HepG2 (cell line): ENCODE measurements around the gene NEIL3. TPM values are rescaled to one million over a fixed set of nuclear protein-coding genes. Genes with fewer than 3 reads are reported as not detected.

Experiments used
- ATAC-seq: fragments of 200-7000 bp; cut with Tn5 transposase; 3 replicates; pipeline ENCODE4 v1.9.1; 2020; ENCODE audit warnings: mild to moderate bottlenecking, moderate library complexity
- BruUV-seq: library from RNA; stranded (reverse); fragments of 400-500 nt; replicated peaks from 2 replicates; lab custom pipeline; 2021; lab: Mats Ljungman, UMichigan
- CTCF ChIA-PET: fragments of 300-600 bp; formaldehyde crosslinking; extraction: SDS; loops from one replicate; lab custom pipeline; 2021; ENCODE audit warnings: low total read pairs, inconsistent platforms, low intra/inter-chr PET ratio; lab: Yijun Ruan, JAX
- POLR2A ChIA-PET: fragments of 350-600 bp; sonication (Branson Sonifier 250); formaldehyde crosslinking; loops from one replicate; lab custom pipeline; 2020; ENCODE audit warnings: antibody characterized with exemption, inconsistent platforms; lab: Yijun Ruan, JAX
- DNase-seq: peaks from one replicate; pipeline ENCODE4 v3.0.0-alpha.2; 2015; ENCODE audit warnings: low spot score
- FAIRE-seq: peaks from 3 replicates; lab custom pipeline; 2011; peaks lifted over from hg19 to GRCh38; lab: Jason Lieb, UNC
- H2AFZ ChIP-seq: one replicate; pipeline ENCODE4 v1.6.1; 2011; ENCODE audit warnings: low read length, inconsistent platforms
- H3K27ac ChIP-seq: fragments of 300-600 bp; 3 replicates; pipeline ENCODE4 v1.8.0; 2011; ENCODE audit warnings: mixed run types, mild to moderate bottlenecking, mixed read lengths, low read length, inconsistent platforms; ENCODE audit not compliant: insufficient read depth; ENCODE audit errors: extremely low read length
- H3K27me3 ChIP-seq, 2 experiments: fragments of 200-600 bp in 1 of 2; 2 replicates in 1 of 2; 3 replicates in 1 of 2; pipeline versions ENCODE4 v1.6.0 to v1.8.0; 2011; ENCODE audit warnings: low read length in 2 of 2, mild to moderate bottlenecking in 2 of 2, moderate library complexity in 2 of 2, inconsistent platforms in 1 of 2; ENCODE audit not compliant: insufficient read depth in 2 of 2, control insufficient read depth in 1 of 2
- H3K36me3 ChIP-seq, 2 experiments: fragments of 200-600 bp in 1 of 2; replicated peaks in 1 of 2; 2 replicates in 1 of 2; 3 replicates in 1 of 2; pipeline versions ENCODE4 v1.5.1 to v1.8.0; 2011; ENCODE audit warnings: low read length in 2 of 2, inconsistent platforms in 1 of 2; ENCODE audit not compliant: insufficient read depth in 2 of 2, control insufficient read depth in 1 of 2
- H3K4me1 ChIP-seq: 2 replicates; pipeline ENCODE4 v1.5.1; 2012; ENCODE audit warnings: low read length, inconsistent platforms; ENCODE audit not compliant: insufficient read depth
- H3K4me2 ChIP-seq: 2 replicates; pipeline ENCODE4 v1.6.0; 2011; ENCODE audit warnings: low read depth, low read length, inconsistent platforms
- H3K4me3 ChIP-seq, 3 experiments: fragments of 200-600 bp in 1 of 3; sonication (generic), shearing (Covaris generic) in 1 of 3; replicated peaks in 1 of 3; 2 replicates each; pipeline ENCODE4 v1.5.1; 2011 to 2016; ENCODE audit warnings: low read length in 3 of 3, inconsistent platforms in 2 of 3, low read depth in 2 of 3, mild to moderate bottlenecking in 2 of 3, control low read depth in 1 of 3, mixed read lengths in 1 of 3; ENCODE audit not compliant: insufficient read depth in 1 of 3
- H3K79me2 ChIP-seq: one replicate; pipeline ENCODE4 v1.6.1; 2011; ENCODE audit warnings: low read length, inconsistent platforms; ENCODE audit not compliant: insufficient read depth
- H3K9ac ChIP-seq: 2 replicates; pipeline ENCODE4 v1.6.0; 2011; ENCODE audit warnings: mild to moderate bottlenecking, low read depth, low read length, inconsistent platforms; ENCODE audit not compliant: insufficient read depth
- H3K9me3 ChIP-seq: 2 replicates; pipeline ENCODE4 v1.5.1; 2012; ENCODE audit warnings: mild to moderate bottlenecking, low read length
- H4K20me1 ChIP-seq: 2 replicates; pipeline ENCODE4 v1.6.0; 2011; ENCODE audit warnings: inconsistent platforms, mild to moderate bottlenecking, low read length, moderate library complexity; ENCODE audit not compliant: insufficient read depth
- ADNP ChIP-seq: sonication (generic); formaldehyde crosslinking; IDR thresholded peaks from 2 replicates; pipeline ENCODE4 v1.4.0; 2020; ENCODE audit warnings: missing genetic modification reagents
- CEBPB ChIP-seq: IDR thresholded peaks from 2 replicates; pipeline ENCODE4 v1.6.1; 2011; ENCODE audit warnings: low read depth, low read length, improper control_type of control experiment, borderline replicate concordance
- CEBPG ChIP-seq: IDR thresholded peaks from 2 replicates; pipeline ENCODE4 v1.6.1; 2016
- CREB1 ChIP-seq, 2 experiments: fragments of 450-650 bp in 1 of 2; IDR thresholded peaks; 2 replicates each; pipeline ENCODE4 v1.6.1; 2016 to 2017; ENCODE audit warnings: control low read depth in 1 of 2, mild to moderate bottlenecking in 1 of 2, missing compliant biosample characterization in 1 of 2, missing genetic modification characterization in 1 of 2
- KMT2B ChIP-seq: IDR thresholded peaks from 2 replicates; pipeline ENCODE4 v1.6.1; 2016; ENCODE audit warnings: missing genetic modification reagents, missing compliant biosample characterization
- NCOA1 ChIP-seq: sonication (generic); formaldehyde crosslinking; IDR thresholded peaks from 2 replicates; pipeline ENCODE4 v1.9.0; 2021; ENCODE audit warnings: missing genetic modification reagents
- POLR2A ChIP-seq, 2 experiments: IDR thresholded peaks; 2 replicates each; pipeline ENCODE4 v1.6.1; 2011; ENCODE audit warnings: low read depth in 2 of 2, low read length in 2 of 2, mild to moderate bottlenecking in 1 of 2, moderate library complexity in 1 of 2; ENCODE audit not compliant: insufficient read depth in 1 of 2
- SALL1 ChIP-seq: sonication (generic); formaldehyde crosslinking; IDR thresholded peaks from 2 replicates; pipeline ENCODE4 v1.8.0; 2022; ENCODE audit warnings: mild to moderate bottlenecking, missing genetic modification reagents
- TOE1 ChIP-seq: sonication (generic); formaldehyde crosslinking; IDR thresholded peaks from 2 replicates; pipeline ENCODE4 v1.4.0; 2020; ENCODE audit warnings: mild to moderate bottlenecking, missing genetic modification reagents
- WGBS: methylation state at CpG from one replicate; pipeline ENCODE4 v1.1.6; 2017; ENCODE audit warnings: low lambda C conversion rate; 5-methylcytosine and 5-hydroxymethylcytosine counted together
- in situ Hi-C: cut with HindIII; loops from 2 replicates; pipeline ENCODE4 v1.10.0; 2017; ENCODE audit warnings: low pct_unique_long_range_greater_than_20kb; ENCODE audit not compliant: extremely low pct_ligation_motif_present
- intact Hi-C: fragments of 100-400 bp; cut with micrococcal nuclease; formaldehyde crosslinking; loops from one replicate; pipeline ENCODE4 v1.10.0; 2022; ENCODE audit not compliant: unreplicated experiment
- polyA plus RNA-seq, 8 experiments: library from polyadenylated mRNA; depleted of rRNA in 3 of 8; stranded (reverse) in 7 of 8; unstranded in 1 of 8; fragments of >200 nt; fragmentation: Illumina TruSeq in 4 of 8; extraction: Trizol in 4 of 8; gene quantifications; 2 replicates each; pipeline versions ENCODE4 v1.2.1 to v1.2.3, GENCODE V29; 2011 to 2016; ENCODE audit warnings: low read depth in 4 of 8, missing spikeins in 1 of 8, mixed read lengths in 1 of 8; ENCODE audit not compliant: insufficient read depth in 1 of 8
- total RNA-seq, 5 experiments: library from RNA; depleted of rRNA; stranded (reverse); fragments of >200 nt; fragmentation: Illumina TruSeq; extraction: Trizol; gene quantifications; 2 replicates each; pipeline ENCODE4 v1.2.3, GENCODE V29; 2016; ENCODE audit warnings: low read depth in 1 of 5
- TF ChIP-seq, protein P1 (sequence below): sonication (generic); formaldehyde crosslinking; IDR thresholded peaks from 2 replicates; pipeline ENCODE4 v1.5.0; 2020; ENCODE audit warnings: mild to moderate bottlenecking, missing genetic modification reagents, moderate library complexity
- TF ChIP-seq, protein P2 (sequence below): sonication (generic); formaldehyde crosslinking; IDR thresholded peaks from 2 replicates; pipeline ENCODE4 v1.4.0; 2020; ENCODE audit warnings: missing genetic modification reagents
- TF ChIP-seq, protein P3 (sequence below): sonication (generic); formaldehyde crosslinking; IDR thresholded peaks from 2 replicates; pipeline ENCODE4 v1.5.0; 2020; ENCODE audit warnings: mild to moderate bottlenecking, missing genetic modification reagents

NEIL3 gene
- total and polyA plus RNA-seq, 2 of the 13 experiments (the other 11 are each of a cell fraction or from before 2014, with no cell fraction given): 3.5 to 8.4 TPM

DNA sequence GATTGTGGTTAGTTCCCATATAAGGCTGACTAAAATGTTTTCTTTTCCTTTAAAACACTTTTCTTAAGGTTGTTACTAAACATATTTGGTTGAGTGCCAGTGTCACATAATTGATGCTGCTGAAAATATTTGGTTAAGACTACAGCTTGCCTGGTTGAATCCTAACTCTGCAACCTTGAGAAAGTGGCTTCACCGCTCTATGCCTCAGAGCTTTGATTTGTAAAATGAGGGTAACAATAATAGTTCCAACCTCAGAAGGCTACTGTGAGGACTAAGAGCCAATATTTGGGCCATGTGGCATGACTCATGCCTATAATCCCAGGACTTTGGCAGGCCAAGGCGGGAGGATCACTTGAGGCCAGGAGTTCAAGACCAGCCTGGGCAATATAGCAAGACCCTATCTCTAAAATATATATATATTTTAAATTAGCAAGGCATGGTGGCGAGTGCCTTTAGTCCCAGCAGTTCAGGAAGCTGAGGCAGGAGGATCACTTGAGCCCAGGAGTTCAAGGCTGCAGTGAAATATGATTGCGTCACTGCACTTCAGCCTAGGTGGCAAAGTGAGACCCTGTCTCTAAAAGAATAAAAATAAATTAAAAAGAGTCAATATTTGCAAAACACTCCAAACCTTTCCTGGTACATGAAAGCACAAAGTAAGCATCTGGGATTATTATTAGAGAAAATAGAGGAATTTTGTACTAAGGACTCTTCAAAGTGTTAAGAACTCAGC is 7.1 kb upstream of the NEIL3 start:
- DNase-seq: no peak
- no TSS peak for BruUV-seq
- no peak overlapping the region for H3K9ac ChIP-seq
- TF ChIP-seq CEBPB (peak; percentile 31; the same call in 1 of the 2 replicates), NCOA1 (CRISPR knock-in tag) (no peak), KMT2B (CRISPR knock-in tag) (no peak), CEBPG (0 out of 2 replicates have a peak, but pooled peaks have one; percentile 18)
- TF ChIP-seq, protein P1, sequence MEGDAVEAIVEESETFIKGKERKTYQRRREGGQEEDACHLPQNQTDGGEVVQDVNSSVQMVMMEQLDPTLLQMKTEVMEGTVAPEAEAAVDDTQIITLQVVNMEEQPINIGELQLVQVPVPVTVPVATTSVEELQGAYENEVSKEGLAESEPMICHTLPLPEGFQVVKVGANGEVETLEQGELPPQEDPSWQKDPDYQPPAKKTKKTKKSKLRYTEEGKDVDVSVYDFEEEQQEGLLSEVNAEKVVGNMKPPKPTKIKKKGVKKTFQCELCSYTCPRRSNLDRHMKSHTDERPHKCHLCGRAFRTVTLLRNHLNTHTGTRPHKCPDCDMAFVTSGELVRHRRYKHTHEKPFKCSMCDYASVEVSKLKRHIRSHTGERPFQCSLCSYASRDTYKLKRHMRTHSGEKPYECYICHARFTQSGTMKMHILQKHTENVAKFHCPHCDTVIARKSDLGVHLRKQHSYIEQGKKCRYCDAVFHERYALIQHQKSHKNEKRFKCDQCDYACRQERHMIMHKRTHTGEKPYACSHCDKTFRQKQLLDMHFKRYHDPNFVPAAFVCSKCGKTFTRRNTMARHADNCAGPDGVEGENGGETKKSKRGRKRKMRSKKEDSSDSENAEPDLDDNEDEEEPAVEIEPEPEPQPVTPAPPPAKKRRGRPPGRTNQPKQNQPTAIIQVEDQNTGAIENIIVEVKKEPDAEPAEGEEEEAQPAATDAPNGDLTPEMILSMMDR (CRISPR knock-in tag): no peak
- TF ChIP-seq, all 625 proteins: peak for 2
- no peak for FAIRE-seq
- in situ Hi-C loops (no loop called here), intact Hi-C loops (no loop called here)
- POLR2A ChIA-PET: no interaction called here
- 45% methylated on average over 4 of the region's 4 CpGs for WGBS
- Histone ChIP-seq H3K4me1 (no peaks in the 10 kb centered on the region), H2AFZ (no peak overlapping the region), H3K79me2 (no peaks in the 10 kb centered on the region), H4K20me1 (no peaks in the 10 kb centered on the region), H3K36me3 (no peaks in the 10 kb centered on the region), H3K4me3 (no peak overlapping the region), H3K27me3 (no peaks in the 10 kb centered on the region; a peak in 1 of 5 replicates), H3K4me2 (no peak overlapping the region), H3K9me3 (peaks cover 7% of the 10 kb centered on the region), H3K27ac (no peak overlapping the region)
- CTCF ChIA-PET: no interaction called here
- no peak for ATAC-seq

DNA sequence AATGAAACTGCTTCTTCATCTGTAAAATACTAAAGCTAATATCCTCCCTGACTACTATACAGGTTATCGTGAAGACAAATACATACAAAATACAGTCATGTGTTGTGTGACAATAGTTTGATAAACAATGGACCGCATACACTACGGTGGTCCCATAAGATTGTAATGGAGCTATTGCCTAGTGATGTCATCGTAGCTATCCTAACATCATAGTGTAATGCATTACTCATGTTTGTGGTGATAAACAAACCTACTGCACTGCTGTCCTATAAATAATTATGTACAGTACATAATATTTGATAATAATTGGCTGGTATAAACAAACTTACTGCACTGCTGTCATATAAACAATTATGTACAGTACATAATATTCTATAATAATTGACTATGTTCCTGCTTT is 5.6 kb upstream of the NEIL3 start:
- Histone ChIP-seq H3K4me2 (no peak overlapping the region), H3K27me3 (no peaks in the 10 kb centered on the region), H3K4me3 (no peak overlapping the region), H2AFZ (no peak overlapping the region), H3K4me1 (peaks cover 12% of the 10 kb centered on the region), H3K36me3 (no peaks in the 10 kb centered on the region), H3K79me2 (no peaks in the 10 kb centered on the region), H3K9me3 (no peaks in the 10 kb centered on the region), H4K20me1 (no peaks in the 10 kb centered on the region), H3K27ac (no peak overlapping the region), H3K9ac (no peak overlapping the region)
- ATAC-seq: no peak
- TF ChIP-seq ADNP (CRISPR knock-in tag): no peak
- TF ChIP-seq, protein P2, sequence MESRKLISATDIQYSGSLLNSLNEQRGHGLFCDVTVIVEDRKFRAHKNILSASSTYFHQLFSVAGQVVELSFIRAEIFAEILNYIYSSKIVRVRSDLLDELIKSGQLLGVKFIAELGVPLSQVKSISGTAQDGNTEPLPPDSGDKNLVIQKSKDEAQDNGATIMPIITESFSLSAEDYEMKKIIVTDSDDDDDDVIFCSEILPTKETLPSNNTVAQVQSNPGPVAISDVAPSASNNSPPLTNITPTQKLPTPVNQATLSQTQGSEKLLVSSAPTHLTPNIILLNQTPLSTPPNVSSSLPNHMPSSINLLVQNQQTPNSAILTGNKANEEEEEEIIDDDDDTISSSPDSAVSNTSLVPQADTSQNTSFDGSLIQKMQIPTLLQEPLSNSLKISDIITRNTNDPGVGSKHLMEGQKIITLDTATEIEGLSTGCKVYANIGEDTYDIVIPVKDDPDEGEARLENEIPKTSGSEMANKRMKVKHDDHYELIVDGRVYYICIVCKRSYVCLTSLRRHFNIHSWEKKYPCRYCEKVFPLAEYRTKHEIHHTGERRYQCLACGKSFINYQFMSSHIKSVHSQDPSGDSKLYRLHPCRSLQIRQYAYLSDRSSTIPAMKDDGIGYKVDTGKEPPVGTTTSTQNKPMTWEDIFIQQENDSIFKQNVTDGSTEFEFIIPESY (CRISPR knock-in tag): no peak
- TF ChIP-seq TOE1 (CRISPR knock-in tag): no peak
- no peak for TF ChIP-seq SALL1 (CRISPR knock-in tag)
- TF ChIP-seq, protein P3, sequence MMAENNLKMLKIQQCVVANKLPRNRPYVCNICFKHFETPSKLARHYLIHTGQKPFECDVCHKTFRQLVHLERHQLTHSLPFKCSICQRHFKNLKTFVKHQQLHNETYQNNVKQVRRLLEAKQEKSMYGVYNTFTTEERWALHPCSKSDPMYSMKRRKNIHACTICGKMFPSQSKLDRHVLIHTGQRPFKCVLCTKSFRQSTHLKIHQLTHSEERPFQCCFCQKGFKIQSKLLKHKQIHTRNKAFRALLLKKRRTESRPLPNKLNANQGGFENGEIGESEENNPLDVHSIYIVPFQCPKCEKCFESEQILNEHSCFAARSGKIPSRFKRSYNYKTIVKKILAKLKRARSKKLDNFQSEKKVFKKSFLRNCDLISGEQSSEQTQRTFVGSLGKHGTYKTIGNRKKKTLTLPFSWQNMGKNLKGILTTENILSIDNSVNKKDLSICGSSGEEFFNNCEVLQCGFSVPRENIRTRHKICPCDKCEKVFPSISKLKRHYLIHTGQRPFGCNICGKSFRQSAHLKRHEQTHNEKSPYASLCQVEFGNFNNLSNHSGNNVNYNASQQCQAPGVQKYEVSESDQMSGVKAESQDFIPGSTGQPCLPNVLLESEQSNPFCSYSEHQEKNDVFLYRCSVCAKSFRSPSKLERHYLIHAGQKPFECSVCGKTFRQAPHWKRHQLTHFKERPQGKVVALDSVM (CRISPR knock-in tag): no peak
- TF ChIP-seq POLR2A (IDR thresholded peaks at IDR 0.05; ENCODE audit: insufficient read depth in 1 of 2, low read depth in 2 of 2, low read length in 2 of 2): no peak
- peak; percentile 47; the same call in 1 of the 2 replicates for TF ChIP-seq CREB1 (IDR thresholded peaks at IDR 0.05)
- TF ChIP-seq CREB1 (CRISPR knock-in tag; IDR thresholded peaks at IDR 0.05): no peak
- intact Hi-C loops: no loop called here
- DNase-seq: no peak
- CTCF ChIA-PET: no interaction called here
- BruUV-seq: no TSS peak
- in situ Hi-C loops: no loop called here
- WGBS: 60% methylated on average over 4 of the region's 4 CpGs
- POLR2A ChIA-PET: no interaction called here
- no peak for FAIRE-seq
